ENCODE results near the gene EPG5.

DNA sequence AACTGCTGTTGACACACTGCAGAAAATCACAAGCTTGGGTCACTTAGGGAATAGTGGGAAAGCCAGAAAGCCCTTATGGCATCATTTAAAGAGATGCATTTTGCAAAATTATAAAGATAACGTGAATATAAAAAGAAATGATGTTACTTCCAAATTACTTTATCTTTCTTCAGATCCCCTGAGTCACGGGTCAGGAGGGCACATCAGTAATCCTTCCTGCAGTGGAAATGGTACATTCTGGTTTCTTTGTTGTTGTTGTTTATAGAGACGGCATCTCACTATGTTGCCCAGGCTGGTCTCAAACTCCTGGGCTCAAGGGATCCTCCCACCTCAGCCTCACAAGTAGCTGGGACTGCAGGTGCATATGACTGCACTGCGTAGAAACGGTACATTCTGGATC is 9.8 kb upstream of the EPG5 start:
- TF ChIP-seq, protein P1, sequence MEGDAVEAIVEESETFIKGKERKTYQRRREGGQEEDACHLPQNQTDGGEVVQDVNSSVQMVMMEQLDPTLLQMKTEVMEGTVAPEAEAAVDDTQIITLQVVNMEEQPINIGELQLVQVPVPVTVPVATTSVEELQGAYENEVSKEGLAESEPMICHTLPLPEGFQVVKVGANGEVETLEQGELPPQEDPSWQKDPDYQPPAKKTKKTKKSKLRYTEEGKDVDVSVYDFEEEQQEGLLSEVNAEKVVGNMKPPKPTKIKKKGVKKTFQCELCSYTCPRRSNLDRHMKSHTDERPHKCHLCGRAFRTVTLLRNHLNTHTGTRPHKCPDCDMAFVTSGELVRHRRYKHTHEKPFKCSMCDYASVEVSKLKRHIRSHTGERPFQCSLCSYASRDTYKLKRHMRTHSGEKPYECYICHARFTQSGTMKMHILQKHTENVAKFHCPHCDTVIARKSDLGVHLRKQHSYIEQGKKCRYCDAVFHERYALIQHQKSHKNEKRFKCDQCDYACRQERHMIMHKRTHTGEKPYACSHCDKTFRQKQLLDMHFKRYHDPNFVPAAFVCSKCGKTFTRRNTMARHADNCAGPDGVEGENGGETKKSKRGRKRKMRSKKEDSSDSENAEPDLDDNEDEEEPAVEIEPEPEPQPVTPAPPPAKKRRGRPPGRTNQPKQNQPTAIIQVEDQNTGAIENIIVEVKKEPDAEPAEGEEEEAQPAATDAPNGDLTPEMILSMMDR (conservative IDR thresholded peaks at IDR 0.05): no peak
- TF ChIP-seq ZFX (IDR thresholded peaks at IDR 0.05): no peak

Measured in C4-2B (cell line).